K562 (cell line): ENCODE data around the gene C1orf74. TPM values are rescaled to one million over a fixed set of nuclear protein-coding genes. Genes with fewer than 3 reads are reported as not detected.
A peak's percentile ranks its signal among the peaks of the same experiment; 100 is the strongest.

Experiments used
- CBX2 ChIP-seq: fragments of 200-600 bp; sonication (generic); IDR thresholded peaks from one replicate; pipeline ENCODE4 v1.6.1; 2012; ENCODE audit warnings: mild to moderate bottlenecking, low read length, inconsistent platforms; ENCODE audit not compliant: insufficient read depth, poor library complexity, severe bottlenecking
- FOXP1 ChIP-seq: sonication (generic); formaldehyde crosslinking; IDR thresholded peaks from 2 replicates; pipeline ENCODE4 v1.8.0; 2022; ENCODE audit warnings: mild to moderate bottlenecking, missing genetic modification reagents
- HDGF ChIP-seq: fragments of 450-650 bp; IDR thresholded peaks from 2 replicates; pipeline ENCODE4 v1.6.1; 2016
- KLF1 ChIP-seq: fragments of 450-650 bp; IDR thresholded peaks from 2 replicates; pipeline ENCODE4 v1.6.1; 2016; ENCODE audit warnings: missing genetic modification characterization, missing compliant biosample characterization
- KLF10 ChIP-seq: fragments of 250-450 bp; sonication (Bioruptor Pico); IDR thresholded peaks from 2 replicates; pipeline ENCODE4 v1.6.1; 2021; ENCODE audit warnings: matching md5 sums
- NEUROD1 ChIP-seq: fragments of 150-350 bp; IDR thresholded peaks from 2 replicates; pipeline ENCODE4 v1.6.1; 2014; ENCODE audit warnings: borderline replicate concordance, low read length, low read depth; ENCODE audit not compliant: partially characterized antibody
- POLR2AphosphoS2 ChIP-seq: IDR thresholded peaks from 2 replicates; pipeline ENCODE4 v1.6.1; 2012; ENCODE audit warnings: low read length, improper control_type of control experiment
- POLR2AphosphoS5 ChIP-seq: IDR thresholded peaks from 2 replicates; pipeline ENCODE4 v1.6.1; 2011; ENCODE audit warnings: mild to moderate bottlenecking, low read depth, low read length, moderate library complexity; ENCODE audit not compliant: control insufficient read depth, insufficient read depth
- SIX5 ChIP-seq, 2 experiments: IDR thresholded peaks; 2 replicates each; pipeline ENCODE4 v1.6.1; 2011; ENCODE audit warnings: low read length in 2 of 2, borderline replicate concordance in 1 of 2, low read depth in 1 of 2, mild to moderate bottlenecking in 1 of 2, moderate library complexity in 1 of 2; ENCODE audit not compliant: insufficient read depth in 1 of 2
- SREBF2 ChIP-seq: sonication (generic); formaldehyde crosslinking; IDR thresholded peaks from 2 replicates; pipeline ENCODE4 v1.4.0; 2020; ENCODE audit warnings: mild to moderate bottlenecking, missing genetic modification reagents
- ZNF408 ChIP-seq: fragments of 250-450 bp; sonication (Bioruptor Pico); IDR thresholded peaks from 2 replicates; pipeline ENCODE4 v1.4.0; 2020; ENCODE audit warnings: low read depth, mild to moderate bottlenecking, moderate library complexity
- ZNF77 ChIP-seq: fragments of 250-450 bp; sonication (Bioruptor Pico); IDR thresholded peaks from 2 replicates; pipeline ENCODE4 v1.5.0; 2020
- ZNF830 ChIP-seq: fragments of 250-450 bp; sonication (Bioruptor Pico); IDR thresholded peaks from 2 replicates; pipeline ENCODE4 v1.5.0; 2021; ENCODE audit warnings: mild to moderate bottlenecking
- polyA plus RNA-seq, 8 experiments: library from polyadenylated mRNA; depleted of rRNA in 4 of 8; stranded (reverse) in 5 of 8; unstranded in 3 of 8; fragments of >200 nt; fragmentation: Nextera tagmentation in 2 of 8; fragmentation: Illumina TruSeq in 1 of 8; extraction: Ambion mirVana in 2 of 8; extraction: Trizol in 1 of 8; gene quantifications; 2 replicates each; pipeline versions ENCODE4 v1.2.1 to v1.2.3, GENCODE V29; 2011 to 2014; ENCODE audit warnings: inconsistent platforms in 1 of 8, missing spikeins in 1 of 8
- total RNA-seq, 7 experiments: library from RNA; depleted of rRNA in 6 of 7; stranded (reverse); fragments of >200 nt in 6 of 7; fragmentation: Illumina TruSeq in 2 of 7; extraction: Trizol in 2 of 7; gene quantifications; 2 replicates each; pipeline versions ENCODE4 v1.2.1 to v1.2.3, GENCODE V29; 2011 to 2021; ENCODE audit warnings: low replicate concordance in 1 of 7
- TF ChIP-seq, protein P1 (sequence below): sonication (generic); formaldehyde crosslinking; IDR thresholded peaks from 2 replicates; pipeline ENCODE4 v1.8.0; 2022; ENCODE audit warnings: mild to moderate bottlenecking, missing genetic modification reagents, borderline replicate concordance
- TF ChIP-seq, protein P2 (sequence below): fragments of 250-450 bp; sonication (Bioruptor Pico); IDR thresholded peaks from 2 replicates; pipeline ENCODE4 v1.8.0; 2022; ENCODE audit warnings: moderate library complexity, mild to moderate bottlenecking, inconsistent platforms
- TF ChIP-seq, protein P3 (sequence below), 2 experiments: fragments of 450-650 bp in 1 of 2; sonication (generic) in 1 of 2; formaldehyde crosslinking in 1 of 2; IDR thresholded peaks in 1 of 2; conservative IDR thresholded peaks in 1 of 2; 2 replicates each; pipeline versions ENCODE4 v1.6.1 to v1.8.1; 2016 to 2023; ENCODE audit warnings: mild to moderate bottlenecking in 2 of 2, moderate library complexity in 2 of 2, inconsistent platforms in 1 of 2, missing genetic modification reagents in 1 of 2

The C1orf74 gene
- total and polyA plus RNA-seq, 9 of the 15 experiments (the other 6 are each of a cell fraction or from before 2014, with no cell fraction given): 4.0 to 7.6 (median 5.7) TPM

DNA sequence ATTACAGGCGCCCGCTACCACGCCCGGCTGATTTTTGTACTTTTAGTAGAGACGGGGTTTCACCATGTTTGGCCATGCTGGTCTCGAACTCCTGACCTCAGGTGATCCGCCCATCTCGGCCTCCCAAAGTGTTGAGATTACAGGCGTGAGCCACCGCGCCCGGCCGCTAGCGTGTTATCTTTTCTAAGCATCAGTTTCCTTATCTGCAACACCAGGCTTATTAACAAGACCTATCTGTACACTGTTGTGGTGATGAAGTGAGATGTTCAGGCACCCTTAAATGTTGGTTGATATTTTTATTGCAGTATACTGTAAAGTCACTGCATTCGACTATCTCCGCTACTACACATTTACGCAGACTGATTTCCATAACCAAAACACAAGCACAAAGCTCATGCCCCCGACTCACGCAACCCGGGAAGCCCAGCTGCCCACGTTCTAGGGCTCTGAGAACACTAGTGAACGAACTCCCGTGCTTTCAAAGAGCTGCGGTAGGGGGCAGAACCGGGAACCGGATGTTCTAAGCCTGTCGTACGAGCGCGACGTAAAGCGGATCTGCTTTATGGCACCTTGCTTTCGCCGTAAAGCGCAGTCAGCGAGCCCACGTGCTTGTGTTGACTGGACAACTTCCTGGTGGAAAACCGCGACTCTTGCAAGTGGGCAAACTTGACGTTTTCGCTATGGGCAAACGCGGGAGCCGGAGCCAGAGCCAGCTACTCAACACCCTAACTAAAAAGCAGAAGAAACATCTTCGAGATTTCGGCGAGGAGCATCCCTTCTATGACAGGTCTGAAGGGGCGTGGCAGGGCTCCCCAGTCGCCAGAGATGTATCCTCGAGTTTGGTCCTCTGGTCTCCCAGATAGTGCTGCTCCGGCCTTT lies 43.3 kb upstream of the C1orf74 start, which contains the start of gene UTP25 (continued):
- TF ChIP-seq, protein P1, sequence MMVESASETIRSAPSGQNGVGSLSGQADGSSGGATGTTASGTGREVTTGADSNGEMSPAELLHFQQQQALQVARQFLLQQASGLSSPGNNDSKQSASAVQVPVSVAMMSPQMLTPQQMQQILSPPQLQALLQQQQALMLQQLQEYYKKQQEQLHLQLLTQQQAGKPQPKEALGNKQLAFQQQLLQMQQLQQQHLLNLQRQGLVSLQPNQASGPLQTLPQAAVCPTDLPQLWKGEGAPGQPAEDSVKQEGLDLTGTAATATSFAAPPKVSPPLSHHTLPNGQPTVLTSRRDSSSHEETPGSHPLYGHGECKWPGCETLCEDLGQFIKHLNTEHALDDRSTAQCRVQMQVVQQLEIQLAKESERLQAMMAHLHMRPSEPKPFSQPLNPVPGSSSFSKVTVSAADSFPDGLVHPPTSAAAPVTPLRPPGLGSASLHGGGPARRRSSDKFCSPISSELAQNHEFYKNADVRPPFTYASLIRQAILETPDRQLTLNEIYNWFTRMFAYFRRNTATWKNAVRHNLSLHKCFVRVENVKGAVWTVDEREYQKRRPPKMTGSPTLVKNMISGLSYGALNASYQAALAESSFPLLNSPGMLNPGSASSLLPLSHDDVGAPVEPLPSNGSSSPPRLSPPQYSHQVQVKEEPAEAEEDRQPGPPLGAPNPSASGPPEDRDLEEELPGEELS (CRISPR knock-in tag): no peak
- TF ChIP-seq POLR2AphosphoS5 (peak; percentile 77), HDGF (peak; percentile 78; the same call in 1 of the 2 replicates), NEUROD1 (no peak), CBX2 (no peak), ZNF408 (CRISPR knock-in tag) (no peak), SIX5 (IDR thresholded peaks at IDR 0.05; ENCODE audit: borderline replicate concordance in 1 of 2, insufficient read depth in 1 of 2, low read depth in 1 of 2, low read length in 2 of 2) (0 out of 4 replicates have a peak, but pooled peaks of 1 of the 2 experiments have one; percentile 2), ZNF77 (CRISPR knock-in tag) (no peak), ZNF830 (no peak), KLF10 (CRISPR knock-in tag) (no peak), KLF1 (tag) (peak; percentile 60; the same call in 1 of the 2 replicates), SREBF2 (CRISPR knock-in tag) (no peak), POLR2AphosphoS2 (no peak), FOXP1 (CRISPR knock-in tag) (peak; percentile 70; the same call in 1 of the 2 replicates)
- TF ChIP-seq, protein P2, sequence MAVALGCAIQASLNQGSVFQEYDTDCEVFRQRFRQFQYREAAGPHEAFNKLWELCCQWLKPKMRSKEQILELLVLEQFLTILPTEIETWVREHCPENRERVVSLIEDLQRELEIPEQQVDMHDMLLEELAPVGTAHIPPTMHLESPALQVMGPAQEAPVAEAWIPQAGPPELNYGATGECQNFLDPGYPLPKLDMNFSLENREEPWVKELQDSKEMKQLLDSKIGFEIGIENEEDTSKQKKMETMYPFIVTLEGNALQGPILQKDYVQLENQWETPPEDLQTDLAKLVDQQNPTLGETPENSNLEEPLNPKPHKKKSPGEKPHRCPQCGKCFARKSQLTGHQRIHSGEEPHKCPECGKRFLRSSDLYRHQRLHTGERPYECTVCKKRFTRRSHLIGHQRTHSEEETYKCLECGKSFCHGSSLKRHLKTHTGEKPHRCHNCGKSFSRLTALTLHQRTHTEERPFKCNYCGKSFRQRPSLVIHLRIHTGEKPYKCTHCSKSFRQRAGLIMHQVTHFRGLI (CRISPR knock-in tag): peak; percentile 57; the same call in 1 of the 2 replicates
- TF ChIP-seq, protein P3, sequence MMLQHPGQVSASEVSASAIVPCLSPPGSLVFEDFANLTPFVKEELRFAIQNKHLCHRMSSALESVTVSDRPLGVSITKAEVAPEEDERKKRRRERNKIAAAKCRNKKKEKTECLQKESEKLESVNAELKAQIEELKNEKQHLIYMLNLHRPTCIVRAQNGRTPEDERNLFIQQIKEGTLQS (IDR thresholded peaks at IDR 0.05): peak; percentile 53; the same call in 1 of the 2 replicates
- TF ChIP-seq, protein P3 (CRISPR knock-in tag; conservative IDR thresholded peaks at IDR 0.05): peak; percentile 82
